ENCODE data around the gene CTDSP1.

CTDSP1 gene

GRCh38 chr2:218383892-218384519, 15.7 kb upstream of the CTDSP1 start:
- H3K4me3 ChIP-seq (ENCODE audit: insufficient read length, low read depth), result no peak overlapping the region
- no peaks in the 10 kb centered on the region for H3K9me3 ChIP-seq (ENCODE audit: insufficient read depth, low read length)
- no peak for DNase-seq (ENCODE audit: low read depth, low spot score)
- H3K4me1 ChIP-seq (ENCODE audit: insufficient read depth, insufficient read length), result peaks cover 20% of the 10 kb centered on the region
- no peak for TF ChIP-seq YY1 (IDR thresholded peaks at IDR 0.05; ENCODE audit: insufficient read depth, insufficient read length)
- TF ChIP-seq ZNF274 (IDR thresholded peaks at IDR 0.05; ENCODE audit: low read depth, low read length), result no peak
- no peak for TF ChIP-seq SUZ12 (IDR thresholded peaks at IDR 0.05; ENCODE audit: extremely low read depth, insufficient read depth, insufficient read length)
- no peaks in the 10 kb centered on the region for H3K36me3 ChIP-seq (ENCODE audit: insufficient read depth, insufficient read length, low read length)
- peaks cover 13% of the 10 kb centered on the region for H3K27me3 ChIP-seq (ENCODE audit: insufficient read depth, insufficient read length)
- no peak overlapping the region for H3K9ac ChIP-seq (ENCODE audit: insufficient read length, low read depth)

GRCh38 chr2:218384975-218385374, 14.7 kb upstream of the CTDSP1 start:
- Histone ChIP-seq H3K36me3 (ENCODE audit: insufficient read depth, insufficient read length, low read length) (no peaks in the 10 kb centered on the region), H3K4me1 (ENCODE audit: insufficient read depth, insufficient read length) (peaks cover 20% of the 10 kb centered on the region), H3K4me3 (ENCODE audit: insufficient read length, low read depth) (no peak overlapping the region), H3K9me3 (ENCODE audit: insufficient read depth, low read length) (no peaks in the 10 kb centered on the region), H3K9ac (ENCODE audit: insufficient read length, low read depth) (no peak overlapping the region), H3K27me3 (ENCODE audit: insufficient read depth, insufficient read length) (peaks cover 13% of the 10 kb centered on the region)
- TF ChIP-seq YY1 (IDR thresholded peaks at IDR 0.05; ENCODE audit: insufficient read depth, insufficient read length) (no peak), SUZ12 (IDR thresholded peaks at IDR 0.05; ENCODE audit: extremely low read depth, insufficient read depth, insufficient read length) (no peak), ZNF274 (IDR thresholded peaks at IDR 0.05; ENCODE audit: low read depth, low read length) (no peak)
- DNase-seq (ENCODE audit: low read depth, low spot score), result no peak

- TF ChIP-seq SUZ12 (IDR thresholded peaks at IDR 0.05; ENCODE audit: extremely low read depth, insufficient read depth, insufficient read length), result no peak
- no peak for TF ChIP-seq ZNF274 (IDR thresholded peaks at IDR 0.05; ENCODE audit: low read depth, low read length)
- no peak for TF ChIP-seq YY1 (IDR thresholded peaks at IDR 0.05; ENCODE audit: insufficient read depth, insufficient read length)
- Histone ChIP-seq H3K9ac (ENCODE audit: insufficient read length, low read depth) (peak overlapping the region; percentile 23), H3K9me3 (ENCODE audit: insufficient read depth, low read length) (no peaks in the 10 kb centered on the region), H3K4me1 (ENCODE audit: insufficient read depth, insufficient read length) (peaks cover 20% of the 10 kb centered on the region), H3K27me3 (ENCODE audit: insufficient read depth, insufficient read length) (peaks cover 13% of the 10 kb centered on the region), H3K36me3 (ENCODE audit: insufficient read depth, insufficient read length, low read length) (no peaks in the 10 kb centered on the region), H3K4me3 (ENCODE audit: insufficient read length, low read depth) (peak overlapping the region; percentile 45)
- DNase-seq (ENCODE audit: low read depth, low spot score), result no peak
Observed at GRCh38 chr2:218386505-218387368, 12.9 kb upstream of the CTDSP1 start.

DNA sequence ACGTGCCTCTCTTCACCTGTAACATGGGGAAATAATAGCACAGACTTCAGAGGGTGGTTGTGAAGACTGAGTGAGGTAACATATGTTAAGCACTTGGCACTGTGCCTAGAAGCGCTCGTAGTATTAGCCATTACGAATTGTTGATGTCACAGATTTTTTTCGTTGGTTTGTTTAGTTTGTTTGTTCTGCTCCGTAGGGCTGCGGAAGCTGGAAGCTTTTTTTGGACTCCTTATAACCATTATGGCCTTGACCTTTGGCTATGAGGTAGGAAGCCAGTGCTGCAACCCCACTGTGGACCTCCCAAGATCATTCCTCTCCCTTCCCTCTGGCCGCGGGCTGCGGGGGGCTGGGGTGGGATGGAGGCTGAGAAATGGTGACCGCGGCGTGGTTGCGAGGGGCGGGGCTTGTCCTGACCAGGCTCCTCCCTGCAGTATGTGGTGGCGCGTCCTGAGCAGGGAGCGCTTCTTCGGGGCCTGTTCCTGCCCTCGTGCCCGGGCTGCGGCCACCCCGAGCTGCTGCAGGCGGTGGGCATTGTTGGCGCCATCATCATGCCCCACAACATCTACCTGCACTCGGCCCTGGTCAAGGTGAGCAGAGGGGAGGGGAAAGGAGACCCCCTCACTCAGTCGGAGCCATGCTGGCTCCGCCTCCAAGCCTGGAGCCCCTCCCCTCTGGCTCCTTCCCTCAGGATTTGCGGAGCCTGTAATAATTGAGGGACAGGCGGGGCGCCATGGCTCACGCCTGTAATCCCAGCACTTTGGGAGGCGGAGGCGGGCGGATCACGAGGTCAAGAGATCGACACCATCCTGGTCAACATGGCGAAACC, 12.1 kb upstream of the CTDSP1 start:
- Histone ChIP-seq H3K9ac (ENCODE audit: insufficient read length, low read depth) (peak overlapping the region; percentile 58), H3K27me3 (ENCODE audit: insufficient read depth, insufficient read length) (peaks cover 13% of the 10 kb centered on the region), H3K36me3 (ENCODE audit: insufficient read depth, insufficient read length, low read length) (no peaks in the 10 kb centered on the region), H3K4me3 (ENCODE audit: insufficient read length, low read depth) (peak overlapping the region; percentile 45), H3K4me1 (ENCODE audit: insufficient read depth, insufficient read length) (peaks cover 14% of the 10 kb centered on the region), H3K9me3 (ENCODE audit: insufficient read depth, low read length) (no peaks in the 10 kb centered on the region)
- no peak for DNase-seq (ENCODE audit: low read depth, low spot score)
- TF ChIP-seq ZNF274 (IDR thresholded peaks at IDR 0.05; ENCODE audit: low read depth, low read length) (no peak), SUZ12 (IDR thresholded peaks at IDR 0.05; ENCODE audit: extremely low read depth, insufficient read depth, insufficient read length) (no peak), YY1 (IDR thresholded peaks at IDR 0.05; ENCODE audit: insufficient read depth, insufficient read length) (no peak)

DNA sequence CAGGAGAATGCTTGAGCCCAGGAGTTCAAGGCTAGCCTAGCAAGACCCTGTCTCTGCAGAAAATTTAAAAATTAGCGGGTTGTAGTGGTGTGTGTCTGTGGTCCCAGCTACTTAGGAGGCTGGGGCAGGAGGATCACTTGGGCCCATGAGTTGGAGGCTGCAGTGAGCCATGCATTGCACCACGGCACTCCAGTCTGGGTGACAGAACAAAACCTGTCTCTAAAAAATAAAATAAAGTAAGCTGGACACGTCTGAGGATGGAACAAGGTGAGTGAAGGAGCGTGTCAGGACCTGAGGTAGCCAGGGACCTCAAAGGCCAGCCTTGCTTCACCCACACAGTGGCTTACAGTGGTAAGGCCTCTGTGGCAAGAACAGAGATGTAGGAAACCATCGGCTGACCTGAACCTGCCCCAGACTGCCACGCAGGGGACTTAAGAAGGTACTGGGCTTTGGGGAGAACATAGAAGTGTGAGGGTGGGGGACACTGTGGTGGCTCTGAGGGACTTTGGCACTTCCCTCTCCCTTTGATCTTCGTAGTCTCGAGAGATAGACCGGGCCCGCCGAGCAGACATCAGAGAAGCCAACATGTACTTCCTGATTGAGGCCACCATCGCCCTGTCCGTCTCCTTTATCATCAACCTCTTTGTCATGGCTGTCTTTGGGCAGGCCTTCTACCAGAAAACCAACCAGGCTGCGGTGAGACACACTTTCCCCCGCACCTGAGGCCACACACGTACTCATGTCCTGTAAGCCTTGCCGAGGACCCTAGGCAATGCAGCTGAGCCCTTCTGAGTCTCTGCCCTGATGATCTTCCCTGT, 10.1 kb upstream of the CTDSP1 start:
- no peak for TF ChIP-seq YY1 (IDR thresholded peaks at IDR 0.05; ENCODE audit: insufficient read depth, insufficient read length)
- no peak for TF ChIP-seq SUZ12 (IDR thresholded peaks at IDR 0.05; ENCODE audit: extremely low read depth, insufficient read depth, insufficient read length)
- TF ChIP-seq ZNF274 (IDR thresholded peaks at IDR 0.05; ENCODE audit: low read depth, low read length), result no peak
- Histone ChIP-seq H3K9me3 (ENCODE audit: insufficient read depth, low read length) (no peaks in the 10 kb centered on the region), H3K4me1 (ENCODE audit: insufficient read depth, insufficient read length) (peaks cover 17% of the 10 kb centered on the region), H3K27me3 (ENCODE audit: insufficient read depth, insufficient read length) (peaks cover 19% of the 10 kb centered on the region), H3K36me3 (ENCODE audit: insufficient read depth, insufficient read length, low read length) (no peaks in the 10 kb centered on the region), H3K9ac (ENCODE audit: insufficient read length, low read depth) (no peak overlapping the region), H3K4me3 (ENCODE audit: insufficient read length, low read depth) (no peak overlapping the region)
- DNase-seq (ENCODE audit: low read depth, low spot score), result no peak

DNA sequence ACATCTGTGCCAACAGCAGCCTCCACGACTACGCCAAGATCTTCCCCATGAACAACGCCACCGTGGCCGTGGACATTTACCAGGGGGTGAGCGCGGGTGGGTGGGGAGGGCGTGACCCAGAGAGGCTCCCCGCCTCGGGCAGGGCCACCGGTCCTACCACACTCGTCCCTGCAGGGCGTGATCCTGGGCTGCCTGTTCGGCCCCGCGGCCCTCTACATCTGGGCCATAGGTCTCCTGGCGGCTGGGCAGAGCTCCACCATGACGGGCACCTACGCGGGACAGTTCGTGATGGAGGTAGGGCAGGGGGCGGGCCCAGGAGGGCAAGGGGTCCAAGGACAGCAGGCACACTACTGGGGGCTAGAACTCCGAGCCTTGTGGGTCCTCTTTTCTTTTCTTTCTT, 8.5 kb upstream of the CTDSP1 start:
- Histone ChIP-seq H3K4me1 (ENCODE audit: insufficient read depth, insufficient read length) (peaks cover 20% of the 10 kb centered on the region), H3K27me3 (ENCODE audit: insufficient read depth, insufficient read length) (peaks cover 20% of the 10 kb centered on the region)

More for the DNA sequence above, 8.5 kb upstream of the CTDSP1 start:
- Histone ChIP-seq H3K9me3 (ENCODE audit: insufficient read depth, low read length) (no peaks in the 10 kb centered on the region), H3K9ac (ENCODE audit: insufficient read length, low read depth) (no peak overlapping the region), H3K4me3 (ENCODE audit: insufficient read length, low read depth) (no peak overlapping the region), H3K36me3 (ENCODE audit: insufficient read depth, insufficient read length, low read length) (no peaks in the 10 kb centered on the region)
- DNase-seq (ENCODE audit: low read depth, low spot score), result no peak
- no peak for TF ChIP-seq ZNF274 (IDR thresholded peaks at IDR 0.05; ENCODE audit: low read depth, low read length)
- TF ChIP-seq YY1 (IDR thresholded peaks at IDR 0.05; ENCODE audit: insufficient read depth, insufficient read length), result no peak
- no peak for TF ChIP-seq SUZ12 (IDR thresholded peaks at IDR 0.05; ENCODE audit: extremely low read depth, insufficient read depth, insufficient read length)

Data from NT2/D1 (cell line).